GM06990 (cell line): ENCODE measurements around the gene CRKL.

Experiments used
- DNase-seq: peaks from one replicate; pipeline ENCODE4 v3.0.0-alpha.2; 2011; ENCODE audit not compliant: insufficient read length; ENCODE audit errors: extremely low read depth
- H3K27me3 ChIP-seq: replicated peaks from 2 replicates; pipeline ENCODE4 v1.6.0; 2011; ENCODE audit warnings: low read length; ENCODE audit not compliant: control insufficient read depth, insufficient read depth
- H3K36me3 ChIP-seq: 2 replicates; pipeline ENCODE4 v1.5.1; 2011; ENCODE audit warnings: low read length; ENCODE audit not compliant: control insufficient read depth, insufficient read depth
- H3K4me3 ChIP-seq: replicated peaks from 2 replicates; pipeline ENCODE4 v1.5.1; 2011; ENCODE audit warnings: low read depth, mild to moderate bottlenecking, control low read depth, low read length
- TF ChIP-seq, protein P1 (sequence below): IDR thresholded peaks from 2 replicates; pipeline ENCODE4 v1.5.1; 2011; ENCODE audit warnings: low read length, control low read depth, mild to moderate bottlenecking, inconsistent platforms; ENCODE audit not compliant: insufficient read depth, poor library complexity, severe bottlenecking

The CRKL gene

DNA sequence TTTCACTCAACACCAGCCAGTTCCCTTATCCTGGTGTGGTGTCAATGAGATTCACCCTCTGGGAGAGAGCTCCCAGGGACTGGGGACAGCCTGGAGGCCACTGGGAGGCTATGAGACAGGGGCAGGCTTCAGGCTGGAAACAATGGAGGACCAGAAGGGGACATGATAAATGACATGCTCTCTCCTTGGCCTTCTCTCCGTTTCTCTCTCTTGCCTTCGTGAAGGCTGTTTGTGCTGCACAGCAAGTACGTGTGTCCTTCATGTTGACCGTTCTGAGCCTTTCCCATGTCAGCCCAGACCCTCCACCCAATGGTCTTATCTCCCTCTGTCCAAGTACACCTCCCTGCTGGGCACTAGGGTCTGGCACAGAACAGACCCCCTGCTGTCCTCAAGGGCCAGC lies 63.3 kb downstream of the CRKL start:
- no peak for DNase-seq
- Histone ChIP-seq H3K27me3 (no peaks in the 10 kb centered on the region), H3K36me3 (no peaks in the 10 kb centered on the region; the same call in 1 of the 2 replicates), H3K4me3 (no peak overlapping the region)
- TF ChIP-seq, protein P1, sequence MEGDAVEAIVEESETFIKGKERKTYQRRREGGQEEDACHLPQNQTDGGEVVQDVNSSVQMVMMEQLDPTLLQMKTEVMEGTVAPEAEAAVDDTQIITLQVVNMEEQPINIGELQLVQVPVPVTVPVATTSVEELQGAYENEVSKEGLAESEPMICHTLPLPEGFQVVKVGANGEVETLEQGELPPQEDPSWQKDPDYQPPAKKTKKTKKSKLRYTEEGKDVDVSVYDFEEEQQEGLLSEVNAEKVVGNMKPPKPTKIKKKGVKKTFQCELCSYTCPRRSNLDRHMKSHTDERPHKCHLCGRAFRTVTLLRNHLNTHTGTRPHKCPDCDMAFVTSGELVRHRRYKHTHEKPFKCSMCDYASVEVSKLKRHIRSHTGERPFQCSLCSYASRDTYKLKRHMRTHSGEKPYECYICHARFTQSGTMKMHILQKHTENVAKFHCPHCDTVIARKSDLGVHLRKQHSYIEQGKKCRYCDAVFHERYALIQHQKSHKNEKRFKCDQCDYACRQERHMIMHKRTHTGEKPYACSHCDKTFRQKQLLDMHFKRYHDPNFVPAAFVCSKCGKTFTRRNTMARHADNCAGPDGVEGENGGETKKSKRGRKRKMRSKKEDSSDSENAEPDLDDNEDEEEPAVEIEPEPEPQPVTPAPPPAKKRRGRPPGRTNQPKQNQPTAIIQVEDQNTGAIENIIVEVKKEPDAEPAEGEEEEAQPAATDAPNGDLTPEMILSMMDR: no peak

DNA sequence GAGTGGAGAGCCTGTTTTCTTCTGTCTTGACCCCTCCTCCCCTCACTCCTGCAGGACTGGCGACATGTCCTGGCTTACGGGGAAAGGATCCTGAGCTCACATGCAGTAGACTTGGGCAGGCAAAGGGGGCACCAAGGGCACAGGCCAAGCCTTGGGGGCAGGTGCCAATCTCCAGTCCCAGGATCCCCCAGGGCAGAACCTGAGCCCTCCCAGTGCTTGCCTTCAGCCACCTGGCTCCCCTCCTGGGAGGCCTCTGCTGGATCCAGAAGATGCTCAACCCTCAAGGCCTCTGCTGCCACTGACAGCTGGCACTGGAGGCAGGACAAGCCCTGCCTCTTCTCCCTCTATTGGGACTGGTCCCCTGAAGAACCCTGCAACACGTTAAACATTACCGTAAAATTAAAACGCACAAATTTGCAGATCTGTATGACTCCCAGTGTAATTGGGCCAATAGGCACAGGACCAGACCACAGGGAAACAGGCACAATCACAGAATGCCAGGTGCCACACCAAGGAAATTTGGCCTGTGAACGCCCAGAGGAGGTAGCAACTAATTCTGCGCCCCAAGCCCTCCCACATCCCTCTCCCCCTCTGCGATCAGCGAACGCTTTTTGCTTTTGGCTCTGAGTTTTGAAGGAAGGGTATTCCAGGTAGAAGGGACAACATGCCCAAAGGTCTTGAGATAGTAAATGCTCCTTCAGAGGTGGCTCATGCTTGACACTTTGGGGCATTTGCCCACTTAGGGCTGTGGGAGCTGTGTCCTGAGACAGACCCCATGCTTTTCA lies 63.9 kb downstream of the CRKL start:
- no peaks in the 10 kb centered on the region; the same call in 1 of the 2 replicates for H3K36me3 ChIP-seq
- H3K27me3 ChIP-seq: no peaks in the 10 kb centered on the region
- TF ChIP-seq, protein P1: no peak
- no peak for DNase-seq
- H3K4me3 ChIP-seq: peak overlapping the region; percentile 98

DNA sequence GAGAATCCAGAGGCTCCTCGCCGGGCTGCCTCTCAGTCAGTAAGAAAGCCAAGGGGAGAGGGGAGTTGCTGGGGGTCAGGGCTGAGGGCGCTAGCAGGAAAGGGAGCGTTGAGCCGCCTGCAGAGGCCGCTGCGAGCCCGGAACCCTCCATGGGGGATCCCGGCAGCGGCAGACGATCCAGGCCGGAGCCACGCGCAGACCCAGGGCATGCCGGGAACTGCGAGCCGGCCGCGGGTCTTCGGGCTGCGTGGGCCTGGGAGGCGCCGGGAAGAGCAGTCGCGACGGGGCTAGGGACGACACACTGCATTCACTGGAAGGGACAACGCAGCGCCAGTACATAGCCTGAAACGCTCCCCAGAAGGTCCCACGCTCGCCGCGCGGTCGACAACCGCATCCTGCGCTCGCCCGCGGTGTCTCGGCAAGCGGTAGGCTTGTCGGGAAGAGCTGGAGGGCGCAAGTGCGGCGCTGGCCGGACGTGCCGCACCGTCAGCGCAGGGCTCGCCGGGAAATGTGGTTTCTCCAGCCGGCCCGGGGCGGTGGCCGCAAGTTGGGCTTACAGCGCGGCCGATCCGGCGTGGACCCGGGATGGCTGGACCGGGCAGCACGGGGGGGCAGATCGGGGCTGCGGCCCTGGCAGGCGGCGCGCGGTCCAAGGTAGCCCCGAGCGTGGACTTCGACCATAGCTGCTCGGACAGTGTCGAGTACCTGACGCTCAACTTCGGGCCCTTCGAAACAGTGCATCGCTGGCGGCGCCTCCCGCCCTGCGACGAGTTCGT lies 64.8 kb downstream of the CRKL start, which contains the start of gene LZTR1:
Gene LZTR1, plus strand, starts transcription at position 511 of the 776 bp plus-strand sequence. Its CDS starts 75 bp downstream, at position 586.
- H3K4me3 ChIP-seq: peak within 1 kb of the TSS; percentile 98

DNA sequence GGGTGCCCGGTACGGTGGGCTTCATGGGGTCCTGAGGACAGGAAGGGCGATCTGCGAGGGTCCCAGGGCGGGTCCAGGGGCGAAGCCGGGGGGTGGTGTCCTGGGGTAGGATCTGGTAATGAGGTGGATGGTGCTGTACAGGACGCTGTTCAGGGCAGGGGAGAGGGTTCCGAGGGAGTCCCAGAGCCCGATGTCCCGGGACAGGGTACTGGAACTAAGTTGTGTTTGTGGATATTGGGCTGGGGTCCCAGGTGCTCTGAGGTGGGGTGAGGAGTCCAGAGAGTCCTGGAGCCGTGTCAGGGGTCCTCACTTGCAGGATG lies 65.3 kb downstream of the CRKL start:
- TF ChIP-seq, protein P1: no peak

More for the DNA sequence above, 64.8 kb downstream of the CRKL start, which contains the start of gene LZTR1:
- TF ChIP-seq, protein P1: peak; percentile 75
- peak; percentile 92 for DNase-seq
- Histone ChIP-seq H3K27me3 (no peaks in the 10 kb centered on the region), H3K36me3 (no peaks in the 10 kb centered on the region; the same call in 1 of the 2 replicates)

DNA sequence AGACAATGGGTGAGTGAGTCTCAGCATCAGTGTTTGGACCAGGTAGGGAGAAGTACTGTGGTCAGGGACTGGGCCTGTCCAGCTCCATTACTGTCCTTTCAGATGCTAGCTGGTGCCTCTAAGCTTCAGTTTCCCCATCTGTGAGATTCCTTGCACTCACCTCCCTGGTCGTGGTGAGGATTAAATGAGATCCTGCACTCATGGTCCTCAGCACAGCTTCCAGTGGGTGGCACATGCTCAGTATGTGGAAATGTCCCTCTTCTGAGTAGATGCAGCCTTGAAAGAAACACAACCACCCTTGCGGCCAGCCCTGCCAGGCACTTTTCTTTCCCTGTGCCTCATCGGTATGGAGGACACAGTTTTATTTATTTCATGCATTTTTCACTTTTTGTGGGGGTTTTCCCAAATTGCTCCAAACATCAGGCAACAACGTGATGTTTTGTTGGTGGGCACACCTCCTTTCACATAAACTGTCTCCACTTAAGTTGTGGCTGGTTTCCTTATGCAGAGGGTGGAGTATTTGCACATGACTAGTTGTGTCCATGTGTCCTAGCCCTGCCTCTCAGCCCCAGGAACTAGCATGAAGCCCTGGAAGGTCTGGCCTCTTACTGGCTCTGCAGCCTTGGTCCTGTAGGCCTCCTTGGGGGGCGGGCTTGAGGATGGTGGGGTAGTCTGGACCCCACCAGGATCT lies 66.0 kb downstream of the CRKL start:
- TF ChIP-seq, protein P1: no peak
- peaks cover 8% of the 10 kb centered on the region for H3K36me3 ChIP-seq
- peak overlapping the region; percentile 98 for H3K4me3 ChIP-seq
- no peak for DNase-seq
- H3K27me3 ChIP-seq: no peaks in the 10 kb centered on the region

More for the DNA sequence above, 65.3 kb downstream of the CRKL start:
- Histone ChIP-seq H3K36me3 (peaks cover 3% of the 10 kb centered on the region), H3K27me3 (no peaks in the 10 kb centered on the region), H3K4me3 (peak overlapping the region; percentile 98)
- no peak for DNase-seq
